Hematopoietic multipotent progenitor cell treated with erythropoietin and hydrocortisone succinate and interleukin-3 and kit ligand, for 4 days (in vitro differentiated cells): ENCODE measurements around the gene TMIGD3.

Experiments used
- DNase-seq: peaks from one replicate; pipeline ENCODE4 v3.0.0-alpha.2; 2015

TMIGD3 gene

DNA sequence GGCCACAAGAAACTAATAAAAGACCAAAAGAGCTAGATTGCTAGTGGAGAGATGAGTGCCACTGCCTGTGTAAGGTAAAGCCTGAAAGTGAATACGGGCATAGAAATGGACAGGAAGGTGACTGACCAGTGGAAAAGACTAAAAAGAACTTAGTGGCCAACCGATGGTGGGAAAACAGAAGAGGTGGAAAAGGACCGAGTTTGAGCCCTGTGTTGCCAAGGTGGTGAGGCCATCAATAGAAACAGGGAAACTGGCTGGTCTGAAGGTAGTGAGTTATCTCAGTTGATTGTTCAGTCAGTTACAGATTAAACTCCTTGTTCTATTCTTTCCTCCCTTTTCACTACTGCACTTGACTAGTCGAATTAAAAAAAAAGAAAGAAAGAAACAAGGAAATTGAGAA lies 56.9 kb downstream of the TMIGD3 start:
- no peak for DNase-seq

DNA sequence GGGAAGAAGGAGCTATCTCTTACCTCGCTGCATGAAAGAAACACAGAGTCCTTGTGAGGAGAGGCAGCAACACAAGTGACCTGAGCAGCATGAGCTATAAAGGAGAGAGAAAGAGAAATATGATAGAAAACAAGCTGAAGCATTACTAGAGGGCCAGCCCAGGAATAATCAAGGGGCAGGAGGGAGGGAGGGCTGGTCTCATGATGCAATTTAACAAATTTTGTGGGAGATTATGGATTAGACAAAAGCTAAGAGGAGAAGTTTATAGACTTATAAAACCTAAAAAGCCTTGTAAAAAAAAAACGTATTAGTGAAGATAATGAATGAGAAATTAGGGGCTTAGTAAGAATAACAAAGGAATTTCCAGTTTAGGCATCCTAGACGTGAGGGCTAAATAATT lies 59.4 kb downstream of the TMIGD3 start:
- no peak for DNase-seq

DNA sequence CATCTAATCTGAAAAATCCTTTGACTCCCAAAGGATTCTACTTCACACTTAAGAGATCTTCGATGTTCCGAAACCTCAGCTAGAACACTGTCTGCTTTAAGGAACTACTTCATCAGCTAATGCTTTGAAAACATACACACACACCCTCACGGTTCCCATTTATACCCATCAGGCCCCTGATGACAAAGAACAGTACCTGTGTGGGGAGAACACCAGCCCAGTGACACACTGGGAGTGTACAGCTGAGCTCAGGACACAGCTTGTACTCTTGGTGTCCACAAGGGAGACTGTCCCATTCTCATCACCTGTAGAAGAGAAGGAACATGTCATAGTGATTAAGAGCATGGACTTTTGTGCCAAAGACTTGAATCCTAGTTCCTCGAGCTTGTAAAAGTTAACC lies 61.0 kb downstream of the TMIGD3 start:
- no peak for DNase-seq

GRCh38 chr1:111441573-111442192 lies 61.8 kb downstream of the TMIGD3 start:
- peak; percentile 72 for DNase-seq

DNA sequence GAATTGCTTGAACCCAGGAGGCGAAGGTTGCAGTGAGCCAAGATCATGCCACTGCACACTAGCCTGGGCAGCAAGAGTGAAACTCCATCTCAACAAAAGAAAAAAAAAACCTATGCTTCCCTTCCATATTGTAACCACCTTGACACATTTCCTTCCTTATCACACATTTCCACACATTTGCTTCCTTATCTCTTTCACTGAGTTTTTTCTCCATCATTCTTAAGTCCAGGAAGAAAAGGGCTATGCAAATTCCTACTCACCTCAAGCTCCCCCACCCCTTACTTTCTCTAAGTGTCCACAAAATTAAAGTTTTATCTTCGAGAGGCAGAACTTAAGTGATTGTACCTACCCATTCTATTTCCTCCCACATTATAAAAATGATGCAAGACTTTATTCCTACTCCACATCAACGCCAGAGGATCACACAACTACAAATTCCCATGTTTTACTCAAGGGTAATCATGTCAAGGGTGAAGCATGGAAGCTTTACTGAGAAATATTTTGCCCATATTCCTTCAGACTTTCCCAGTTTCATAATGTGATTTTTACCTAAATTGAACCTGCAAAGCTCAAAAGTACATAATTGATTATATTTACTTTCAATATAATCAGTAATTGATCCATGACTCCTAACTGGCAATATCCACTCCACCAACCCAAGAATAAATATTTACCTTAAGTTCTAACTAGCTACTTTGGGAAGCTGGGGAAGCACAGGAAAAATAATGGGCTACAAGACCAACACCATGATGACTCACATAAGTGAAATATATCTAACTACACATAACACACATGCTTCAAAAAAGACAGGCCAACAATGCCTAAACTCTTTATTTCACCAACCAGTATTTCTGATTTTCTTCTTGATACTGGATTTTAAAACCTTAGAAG lies 63.7 kb downstream of the TMIGD3 start:
- no peak for DNase-seq

DNA sequence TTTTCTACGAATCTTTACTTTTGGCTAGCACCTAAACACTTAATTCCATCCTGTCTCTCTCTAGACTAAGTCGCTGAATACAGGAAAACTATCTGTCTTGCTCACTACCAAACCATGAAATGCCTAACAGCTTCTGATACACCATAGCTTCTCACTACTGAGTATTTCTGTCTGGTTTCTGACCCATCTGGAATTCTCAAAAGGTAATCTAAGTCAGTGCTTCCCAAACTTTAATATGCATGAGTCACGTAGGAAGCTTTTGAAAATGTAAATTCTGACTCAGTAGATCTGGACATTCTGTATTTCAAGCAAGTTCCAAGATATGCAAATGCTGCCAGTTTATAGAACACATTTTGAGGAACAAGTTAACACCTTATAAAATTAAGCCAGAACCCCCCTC lies 66.7 kb downstream of the TMIGD3 start:
- no peak for DNase-seq
